ENCODE data around the gene MTNR1B.

DNA sequence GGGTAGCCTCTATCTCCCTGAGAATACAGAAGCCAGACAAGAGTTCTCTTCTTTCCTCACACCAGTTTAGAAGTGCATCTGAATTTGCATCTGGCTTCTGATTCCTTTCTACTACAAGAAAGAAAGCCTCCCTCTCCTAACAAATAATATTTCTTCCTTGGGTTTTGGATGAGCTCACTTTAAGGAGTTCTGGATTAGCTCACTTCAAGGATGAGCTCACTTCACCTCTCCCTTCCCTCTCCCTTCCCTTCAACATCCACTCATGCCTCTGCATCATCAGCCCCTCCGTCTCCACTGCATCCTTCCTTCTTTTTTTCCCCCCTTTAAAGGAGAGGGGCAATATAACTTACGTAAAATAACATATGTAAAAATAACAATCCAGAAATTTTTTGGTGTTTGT is 1.6 kb upstream of the MTNR1B start:
- TF ChIP-seq, protein P1, sequence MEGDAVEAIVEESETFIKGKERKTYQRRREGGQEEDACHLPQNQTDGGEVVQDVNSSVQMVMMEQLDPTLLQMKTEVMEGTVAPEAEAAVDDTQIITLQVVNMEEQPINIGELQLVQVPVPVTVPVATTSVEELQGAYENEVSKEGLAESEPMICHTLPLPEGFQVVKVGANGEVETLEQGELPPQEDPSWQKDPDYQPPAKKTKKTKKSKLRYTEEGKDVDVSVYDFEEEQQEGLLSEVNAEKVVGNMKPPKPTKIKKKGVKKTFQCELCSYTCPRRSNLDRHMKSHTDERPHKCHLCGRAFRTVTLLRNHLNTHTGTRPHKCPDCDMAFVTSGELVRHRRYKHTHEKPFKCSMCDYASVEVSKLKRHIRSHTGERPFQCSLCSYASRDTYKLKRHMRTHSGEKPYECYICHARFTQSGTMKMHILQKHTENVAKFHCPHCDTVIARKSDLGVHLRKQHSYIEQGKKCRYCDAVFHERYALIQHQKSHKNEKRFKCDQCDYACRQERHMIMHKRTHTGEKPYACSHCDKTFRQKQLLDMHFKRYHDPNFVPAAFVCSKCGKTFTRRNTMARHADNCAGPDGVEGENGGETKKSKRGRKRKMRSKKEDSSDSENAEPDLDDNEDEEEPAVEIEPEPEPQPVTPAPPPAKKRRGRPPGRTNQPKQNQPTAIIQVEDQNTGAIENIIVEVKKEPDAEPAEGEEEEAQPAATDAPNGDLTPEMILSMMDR (IDR thresholded peaks at IDR 0.05) = no peak
- no peak for TF ChIP-seq POLR2A (IDR thresholded peaks at IDR 0.05)
